HFF-Myc (cell line): ENCODE measurements around the gene NTM.

ENCODE experiments used
- DNase-seq: peaks from one replicate; pipeline ENCODE4 v3.0.0-alpha.2; 2011; ENCODE audit warnings: low read depth; ENCODE audit errors: extremely low read depth
- H3K4me3 ChIP-seq: replicated peaks from 2 replicates; pipeline ENCODE4 v1.5.1; 2011; ENCODE audit warnings: low read depth, mild to moderate bottlenecking, control low read depth, low read length
- TF ChIP-seq, protein P1 (sequence below): IDR thresholded peaks from 2 replicates; pipeline ENCODE4 v1.5.1; 2012; ENCODE audit warnings: mild to moderate bottlenecking, low read depth, low read length, control low read depth; ENCODE audit errors: missing control alignments

Gene NTM

DNA sequence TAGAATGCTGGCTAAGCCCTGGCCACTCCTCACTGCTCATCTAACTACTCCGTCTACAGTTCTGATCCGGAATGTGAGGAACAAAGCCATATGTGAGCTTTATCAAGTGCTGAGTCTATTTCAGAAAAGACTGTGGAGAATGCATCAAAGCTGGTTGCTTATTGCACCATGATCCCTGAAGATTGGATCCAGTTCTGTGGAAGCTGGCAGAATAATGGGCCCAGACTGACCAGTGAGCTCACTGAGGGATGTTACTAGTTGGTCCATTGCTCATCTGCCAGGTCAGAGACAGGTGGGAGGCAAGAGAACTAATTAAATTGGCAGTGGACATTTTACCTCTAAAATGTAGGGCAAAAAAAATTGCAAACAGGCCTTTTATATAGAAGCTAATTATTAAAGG is 681.3 kb downstream of the NTM start:
- no peak for DNase-seq
- no peak overlapping the region for H3K4me3 ChIP-seq
- TF ChIP-seq, protein P1, sequence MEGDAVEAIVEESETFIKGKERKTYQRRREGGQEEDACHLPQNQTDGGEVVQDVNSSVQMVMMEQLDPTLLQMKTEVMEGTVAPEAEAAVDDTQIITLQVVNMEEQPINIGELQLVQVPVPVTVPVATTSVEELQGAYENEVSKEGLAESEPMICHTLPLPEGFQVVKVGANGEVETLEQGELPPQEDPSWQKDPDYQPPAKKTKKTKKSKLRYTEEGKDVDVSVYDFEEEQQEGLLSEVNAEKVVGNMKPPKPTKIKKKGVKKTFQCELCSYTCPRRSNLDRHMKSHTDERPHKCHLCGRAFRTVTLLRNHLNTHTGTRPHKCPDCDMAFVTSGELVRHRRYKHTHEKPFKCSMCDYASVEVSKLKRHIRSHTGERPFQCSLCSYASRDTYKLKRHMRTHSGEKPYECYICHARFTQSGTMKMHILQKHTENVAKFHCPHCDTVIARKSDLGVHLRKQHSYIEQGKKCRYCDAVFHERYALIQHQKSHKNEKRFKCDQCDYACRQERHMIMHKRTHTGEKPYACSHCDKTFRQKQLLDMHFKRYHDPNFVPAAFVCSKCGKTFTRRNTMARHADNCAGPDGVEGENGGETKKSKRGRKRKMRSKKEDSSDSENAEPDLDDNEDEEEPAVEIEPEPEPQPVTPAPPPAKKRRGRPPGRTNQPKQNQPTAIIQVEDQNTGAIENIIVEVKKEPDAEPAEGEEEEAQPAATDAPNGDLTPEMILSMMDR = no peak

- no peak for DNase-seq
- H3K4me3 ChIP-seq = no peak overlapping the region
- TF ChIP-seq, protein P1 = no peak
These were observed 681.9 kb downstream of the NTM start for GRCh38 chr11:132052342-132052741.

- TF ChIP-seq, protein P1 = no peak
- H3K4me3 ChIP-seq = no peak overlapping the region
- DNase-seq = no peak
These were observed 682.5 kb downstream of the NTM start for GRCh38 chr11:132052904-132053303.

GRCh38 chr11:132054822-132055221 is 684.4 kb downstream of the NTM start:
- TF ChIP-seq, protein P1 = no peak
- peak; percentile 36 for DNase-seq
- no peak overlapping the region for H3K4me3 ChIP-seq

DNA sequence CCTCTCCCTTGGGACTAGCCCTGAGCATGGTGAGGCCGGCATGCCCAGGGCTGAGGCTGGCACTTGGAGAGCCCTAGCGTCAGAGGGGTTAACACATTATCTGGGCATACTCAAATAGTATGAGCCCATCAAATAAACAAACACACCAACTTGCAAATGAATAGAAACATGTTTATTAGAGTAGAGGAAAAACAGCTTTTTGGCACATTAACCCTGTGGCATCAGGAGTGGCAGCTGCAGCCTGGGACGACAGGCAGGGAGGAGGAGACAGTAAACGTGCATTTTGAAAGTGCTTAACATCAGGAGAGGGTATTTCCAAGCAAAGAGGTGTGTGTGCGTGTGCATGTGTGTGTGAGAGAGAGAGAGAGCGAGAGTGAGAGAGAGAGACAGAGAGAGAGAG is 684.9 kb downstream of the NTM start:
- no peak overlapping the region for H3K4me3 ChIP-seq
- TF ChIP-seq, protein P1 = no peak
- no peak for DNase-seq

DNA sequence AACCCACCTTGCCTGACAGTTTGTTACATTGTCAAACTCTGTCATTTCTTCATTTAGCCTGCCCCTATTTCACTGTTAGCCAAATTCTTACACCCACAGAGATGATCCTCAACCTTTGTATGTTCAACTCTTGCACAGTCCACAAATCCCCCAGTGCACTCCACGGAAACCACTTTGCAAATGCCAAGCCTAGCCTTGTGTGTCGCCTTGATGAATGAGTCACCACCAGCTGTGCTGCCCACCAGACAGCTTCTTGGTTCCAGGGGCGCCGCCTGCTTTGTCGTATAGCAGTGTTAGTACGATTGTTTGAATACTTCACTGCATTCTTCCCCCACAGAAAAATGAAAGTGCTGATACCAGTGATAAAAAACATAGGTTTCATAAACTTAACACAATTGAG is 686.3 kb downstream of the NTM start:
- DNase-seq = peak; percentile 40
- TF ChIP-seq, protein P1 = no peak
- no peak overlapping the region for H3K4me3 ChIP-seq

GRCh38 chr11:132057266-132057665 is 686.9 kb downstream of the NTM start:
- no peak for DNase-seq
- no peak overlapping the region for H3K4me3 ChIP-seq

More at GRCh38 chr11:132057266-132057665, 686.9 kb downstream of the NTM start:
- TF ChIP-seq, protein P1 = no peak
